ENCODE data around the gene UPK3B.
"Not testable (repeated sequence)": the region's sequence is repeated elsewhere in the genome, so short reads cannot be mapped to it uniquely, and the experiment has no call there.

UPK3B gene

DNA sequence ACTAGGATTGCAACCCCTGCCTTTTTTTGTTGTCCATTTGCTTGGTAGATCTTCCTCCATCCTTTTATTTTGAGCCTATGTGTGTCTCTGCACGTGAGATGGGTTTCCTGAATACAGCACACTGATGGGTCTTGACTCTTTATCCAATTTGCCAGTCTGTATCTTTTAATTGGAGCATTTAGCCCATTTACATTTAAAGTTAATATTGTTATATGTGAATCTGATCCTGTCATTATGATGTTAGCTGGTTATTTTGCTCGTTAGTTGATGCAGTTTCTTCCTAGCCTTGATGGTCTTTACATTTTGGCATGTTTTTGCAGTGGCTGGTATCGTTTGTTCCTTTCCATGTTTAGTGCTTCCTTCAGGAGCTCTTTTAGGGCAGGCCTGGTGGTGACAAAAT, 54.6 kb downstream of the UPK3B start:
- not testable (repeated sequence) for H3K4me3 ChIP-seq (ENCODE audit: low read depth, low read length); DNase-seq (ENCODE audit: low read depth)

Data from skeletal muscle cell (primary cell).